Lower leg skin (tissue), 3 donors: ENCODE measurements around the gene HDAC4.

Experiments used
- POLR2A ChIP-seq, 2 donors: fragments of 450-650 bp; IDR thresholded peaks; one replicate each; pipeline ENCODE4 v1.6.1; 2016 to 2017; ENCODE audit warnings: antibody characterized with exemption in 2 of 2, mild to moderate bottlenecking in 1 of 2, moderate library complexity in 1 of 2
- TF ChIP-seq, protein P1 (sequence below), 3 donors: fragments of 450-650 bp; IDR thresholded peaks; one replicate each; pipeline ENCODE4 v1.5.1; 2016; ENCODE audit warnings: antibody characterized with exemption in 3 of 3, mild to moderate bottlenecking in 3 of 3, moderate library complexity in 2 of 3

- TF ChIP-seq, protein P1, sequence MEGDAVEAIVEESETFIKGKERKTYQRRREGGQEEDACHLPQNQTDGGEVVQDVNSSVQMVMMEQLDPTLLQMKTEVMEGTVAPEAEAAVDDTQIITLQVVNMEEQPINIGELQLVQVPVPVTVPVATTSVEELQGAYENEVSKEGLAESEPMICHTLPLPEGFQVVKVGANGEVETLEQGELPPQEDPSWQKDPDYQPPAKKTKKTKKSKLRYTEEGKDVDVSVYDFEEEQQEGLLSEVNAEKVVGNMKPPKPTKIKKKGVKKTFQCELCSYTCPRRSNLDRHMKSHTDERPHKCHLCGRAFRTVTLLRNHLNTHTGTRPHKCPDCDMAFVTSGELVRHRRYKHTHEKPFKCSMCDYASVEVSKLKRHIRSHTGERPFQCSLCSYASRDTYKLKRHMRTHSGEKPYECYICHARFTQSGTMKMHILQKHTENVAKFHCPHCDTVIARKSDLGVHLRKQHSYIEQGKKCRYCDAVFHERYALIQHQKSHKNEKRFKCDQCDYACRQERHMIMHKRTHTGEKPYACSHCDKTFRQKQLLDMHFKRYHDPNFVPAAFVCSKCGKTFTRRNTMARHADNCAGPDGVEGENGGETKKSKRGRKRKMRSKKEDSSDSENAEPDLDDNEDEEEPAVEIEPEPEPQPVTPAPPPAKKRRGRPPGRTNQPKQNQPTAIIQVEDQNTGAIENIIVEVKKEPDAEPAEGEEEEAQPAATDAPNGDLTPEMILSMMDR (IDR thresholded peaks at IDR 0.05) = no peak
- TF ChIP-seq POLR2A (IDR thresholded peaks at IDR 0.05) = no peak
Measured at GRCh38 chr2:239113171-239113570, 287.6 kb downstream of the HDAC4 start.
